ENCODE data around the gene GSX1. TPM values are rescaled to one million over a fixed set of nuclear protein-coding genes. Genes with fewer than 3 reads are reported as not detected.

The GSX1 gene
- total RNA-seq, 2 donors from 2014 or later, result not detected

GRCh38 chr13:27825072-27825471 lies 32.8 kb downstream of the GSX1 start:
- intact Hi-C loops (cut with DNase I), result loop anchor here (5.0 to 10.0 kb wide), 5 partner anchors 160 to 878 kb away; partner anchors contain the start of gene URAD (in 1 of the 2)
- DNase-seq (ENCODE audit: low spot score), result no peak

- intact Hi-C loops (cut with DNase I), result loop anchor here (5.0 to 10.0 kb wide), 5 partner anchors 158 to 879 kb away; partner anchors contain the start of gene URAD (in 1 of the 2)
- peak; percentile 93 for DNase-seq (ENCODE audit: low spot score)
Observed at GRCh38 chr13:27826379-27827353, 34.4 kb downstream of the GSX1 start.

DNA sequence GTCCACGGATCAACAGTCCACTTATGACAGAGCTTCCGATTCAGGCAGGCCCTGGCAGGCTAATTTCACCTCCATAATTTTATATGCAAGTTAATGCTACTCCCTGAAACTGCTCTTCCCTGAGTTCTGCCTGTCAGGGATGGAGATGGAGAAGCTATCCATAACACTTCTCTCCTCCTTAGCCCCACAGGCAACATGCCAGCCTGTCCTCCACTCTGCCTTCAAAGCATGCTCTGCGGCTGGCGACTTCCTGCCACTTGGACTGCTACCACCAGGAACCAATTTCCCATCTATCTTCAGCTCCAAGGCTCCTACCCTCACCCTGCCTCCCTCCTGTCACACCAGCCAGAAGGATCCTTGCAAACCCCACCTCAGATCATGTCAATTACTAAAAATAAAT lies 35.4 kb downstream of the GSX1 start:
- intact Hi-C loops (cut with DNase I), result loop anchor here (5.0 to 10.0 kb wide), 5 partner anchors 157 to 880 kb away; partner anchors contain the start of gene URAD (in 1 of the 2)
- DNase-seq (ENCODE audit: low spot score), result no peak

DNA sequence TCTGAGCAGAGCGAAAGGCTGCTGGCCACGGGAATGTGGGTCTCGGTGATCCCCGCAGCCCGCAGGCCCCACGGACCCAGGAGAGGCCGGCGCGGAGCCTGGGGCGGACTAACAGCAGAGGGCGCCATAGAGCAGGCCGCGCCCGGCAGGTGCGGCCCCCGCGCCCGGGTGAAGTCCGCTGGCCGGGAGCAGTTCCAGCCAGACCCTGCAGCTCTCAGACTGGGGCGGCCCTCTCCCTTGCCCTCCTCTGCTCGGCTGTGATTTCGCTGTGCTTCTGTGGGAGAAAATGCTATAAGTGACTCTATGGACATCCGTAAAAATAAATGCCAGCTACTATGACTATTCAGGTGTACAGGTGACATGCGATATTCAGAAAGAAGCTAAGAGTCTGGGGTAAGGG lies 37.7 kb downstream of the GSX1 start:
- intact Hi-C loops (cut with DNase I), result loop anchor here in 1 of 2 donors (5.0 kb wide), 1 partner anchor 147 kb away; no protein-coding TSS in a partner anchor
- DNase-seq (ENCODE audit: low spot score), result peak; percentile 85

GRCh38 chr13:27833206-27833605 lies 40.9 kb downstream of the GSX1 start:
- intact Hi-C loops (cut with DNase I), result loop anchor here in 1 of 2 donors (5.0 kb wide), 1 partner anchor 144 kb away; no protein-coding TSS in a partner anchor
- DNase-seq (ENCODE audit: low spot score), result peak; percentile 40

GRCh38 chr13:27834095-27834494 lies 41.8 kb downstream of the GSX1 start:
- intact Hi-C loops (cut with DNase I), result loop anchor here in 1 of 2 donors (5.0 kb wide), 1 partner anchor 143 kb away; no protein-coding TSS in a partner anchor
- DNase-seq (ENCODE audit: low spot score), result no peak

DNA sequence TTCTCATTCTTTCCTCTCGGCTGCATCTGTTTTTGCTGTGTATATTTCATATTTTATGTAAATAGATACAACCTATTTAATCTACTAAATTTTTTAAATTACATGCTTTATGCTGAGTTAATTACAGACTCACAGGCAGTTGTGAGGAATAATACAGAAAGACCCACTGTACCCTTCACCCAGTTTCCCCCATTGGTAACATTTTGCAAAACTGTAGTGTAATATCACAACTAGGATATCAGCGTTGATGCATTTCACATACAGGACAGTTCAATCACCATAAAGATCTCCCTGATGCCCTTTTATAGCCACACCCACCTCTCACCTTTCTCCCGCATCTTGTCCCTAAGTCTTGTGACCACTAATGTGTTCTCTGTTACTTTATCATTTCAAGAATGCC lies 43.5 kb downstream of the GSX1 start:
- no peak for DNase-seq (ENCODE audit: low spot score)
- intact Hi-C loops (cut with DNase I), result no loop called here

- no peak for DNase-seq (ENCODE audit: low spot score)
Observed at GRCh38 chr13:27839809-27840467, 47.7 kb downstream of the GSX1 start.

DNA sequence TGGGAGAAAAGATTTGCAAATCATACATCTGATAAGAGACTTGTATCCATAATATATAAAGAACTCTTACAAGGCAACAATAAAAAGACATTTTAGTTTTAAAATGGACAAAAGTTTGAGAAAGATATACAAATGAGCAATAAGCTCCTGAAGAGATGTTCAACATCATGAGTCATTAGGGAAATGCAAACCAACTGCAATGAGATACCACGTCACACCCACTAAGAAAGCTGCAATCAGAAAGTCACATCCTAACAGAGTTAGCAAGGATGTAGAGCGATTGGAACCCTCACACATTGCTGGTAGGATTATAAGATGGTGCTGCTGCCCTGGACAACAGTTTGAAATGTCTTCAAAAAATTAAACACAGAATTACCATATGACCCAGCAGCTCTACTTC lies 50.3 kb downstream of the GSX1 start:
- intact Hi-C loops (cut with DNase I), result no loop called here
- no peak for DNase-seq (ENCODE audit: low spot score)

More at GRCh38 chr13:27839809-27840467, 47.7 kb downstream of the GSX1 start:
- intact Hi-C loops (cut with DNase I), result no loop called here

Other genes with a start within 250 kb of the GSX1 start
- 1 to 10 TPM; 4.9 to 7.6 TPM for gene LNX2, start 172.0 kb upstream of the GSX1 start, total RNA-seq
- 10 to 100 TPM; 53.2 to 56.5 TPM for gene POLR1D, start 170.6 kb upstream of the GSX1 start, total RNA-seq
- not detected for gene PDX1, start 127.5 kb downstream of the GSX1 start, total RNA-seq
- gene CDX2, start 176.8 kb downstream of the GSX1 start, total RNA-seq, result not detected
- gene URAD, start 196.2 kb downstream of the GSX1 start, total RNA-seq, result not detected

Data from posterior vena cava (tissue), 2 donors.